SH-SY5Y (cell line): ENCODE data around the gene ARHGEF1.

Source experiments
- GATA2 ChIP-seq: IDR thresholded peaks from 2 replicates; pipeline ENCODE4 v1.6.1; 2011; ENCODE audit warnings: mild to moderate bottlenecking, low read depth, low read length
- GATA3 ChIP-seq: IDR thresholded peaks from 2 replicates; pipeline ENCODE4 v1.6.1; 2011; ENCODE audit warnings: low read depth, mild to moderate bottlenecking, low read length, moderate library complexity

DNA sequence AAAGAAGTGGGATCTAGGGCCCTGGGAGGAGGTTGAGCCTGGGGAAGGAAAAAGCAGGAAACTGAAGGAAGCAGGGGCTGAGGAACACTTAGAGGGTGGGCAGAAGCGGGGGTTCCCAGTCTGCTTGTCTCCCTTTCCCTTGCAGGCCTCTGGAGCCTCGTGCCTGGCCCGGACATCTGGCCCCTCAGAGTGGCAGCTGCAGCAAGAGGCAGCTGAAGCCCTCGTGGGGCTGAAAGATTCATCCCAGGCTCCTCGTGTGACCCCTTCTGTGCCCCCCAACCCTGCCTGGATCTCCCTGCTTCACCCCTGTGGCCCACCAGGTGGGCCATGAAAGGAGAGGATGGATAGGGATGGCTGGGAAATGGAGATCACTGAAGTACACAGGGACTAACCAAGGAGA lies 32.6 kb upstream of the ARHGEF1 start:
- no peak for TF ChIP-seq GATA3
- no peak for TF ChIP-seq GATA2
